ENCODE results near the gene GORASP1.
A peak's percentile ranks its signal among the peaks of the same experiment; 100 is the strongest.

The GORASP1 gene

DNA sequence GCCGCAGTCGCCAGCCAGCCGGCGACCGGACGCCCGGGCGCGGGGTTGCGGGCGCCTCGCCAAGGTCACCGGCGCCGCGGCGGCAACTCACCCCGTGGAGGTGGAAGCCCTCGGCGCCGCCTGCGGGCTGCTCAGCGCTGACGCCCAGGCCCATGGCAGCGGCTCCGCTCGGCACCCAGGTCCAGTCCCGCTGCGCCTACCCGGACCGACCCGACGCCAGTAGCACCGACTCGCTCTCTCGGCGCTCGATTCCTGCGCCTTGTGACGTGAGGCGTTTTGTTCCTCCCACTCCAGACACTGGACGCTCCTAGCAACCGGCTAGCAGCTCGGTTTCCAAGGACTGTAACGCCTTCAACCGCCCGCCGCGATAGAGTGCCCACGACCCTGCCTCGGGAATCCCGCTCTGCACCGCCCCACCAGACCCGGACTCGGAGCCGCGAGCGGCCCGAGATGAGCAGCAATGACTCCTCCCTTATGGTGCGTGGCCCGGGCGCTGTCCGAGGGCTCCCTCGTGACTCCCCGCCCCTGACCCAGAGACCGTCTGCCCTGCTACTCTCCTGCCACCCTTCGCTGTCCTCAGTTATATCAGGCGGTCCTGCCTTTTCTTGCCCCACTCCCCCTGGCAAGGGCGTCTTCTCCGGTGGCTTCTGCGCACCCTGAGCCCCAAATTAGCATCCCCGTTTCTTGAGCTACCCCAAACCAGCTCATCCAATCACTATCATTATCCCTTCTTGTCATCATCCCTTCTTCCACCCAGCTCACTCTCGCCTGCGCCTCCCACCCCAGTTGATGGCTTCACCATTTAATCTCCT is at the start of gene GORASP1, which contains the start of gene TTC21A:
Gene GORASP1 (minus strand): TSS at position 240 of the 812 bp plus-strand sequence. CDS start 86 bp downstream, at position 154.
Gene TTC21A (plus strand): TSS at position 293 of the 812 bp plus-strand sequence. CDS start 158 bp downstream, at position 451.
- peak; percentile 83 for DNase-seq

GRCh38 chr3:39156421-39156820 is 49.0 kb upstream of the GORASP1 start:
- DNase-seq = no peak

GRCh38 chr3:39154280-39155021 is 47.0 kb upstream of the GORASP1 start:
- DNase-seq = no peak

DNA sequence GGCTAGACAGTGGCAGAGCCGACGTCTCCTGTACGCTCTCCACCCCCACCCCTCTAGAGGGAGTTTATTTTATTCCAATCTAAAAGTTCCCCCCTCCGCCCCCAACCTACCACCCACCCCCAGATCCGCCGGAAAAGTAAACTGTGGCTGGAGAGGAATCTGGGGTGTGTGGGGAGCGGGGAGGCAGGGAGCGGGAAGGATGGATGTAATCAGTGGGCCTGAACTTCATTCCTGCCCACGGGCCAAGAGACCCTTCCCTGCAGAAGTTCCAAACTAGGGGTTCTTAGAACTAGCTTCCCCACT is 46.5 kb upstream of the GORASP1 start:
- DNase-seq = no peak

GRCh38 chr3:39150803-39151631 is 43.6 kb upstream of the GORASP1 start:
- DNase-seq = peak; percentile 53 to 68

- peak in 1 of 2 donors; percentile 67 for DNase-seq
Measured at GRCh38 chr3:39150148-39150802, 42.8 kb upstream of the GORASP1 start.

GRCh38 chr3:39149498-39150147 is 42.2 kb upstream of the GORASP1 start:
- peak in 1 of 2 donors; percentile 42 for DNase-seq

DNA sequence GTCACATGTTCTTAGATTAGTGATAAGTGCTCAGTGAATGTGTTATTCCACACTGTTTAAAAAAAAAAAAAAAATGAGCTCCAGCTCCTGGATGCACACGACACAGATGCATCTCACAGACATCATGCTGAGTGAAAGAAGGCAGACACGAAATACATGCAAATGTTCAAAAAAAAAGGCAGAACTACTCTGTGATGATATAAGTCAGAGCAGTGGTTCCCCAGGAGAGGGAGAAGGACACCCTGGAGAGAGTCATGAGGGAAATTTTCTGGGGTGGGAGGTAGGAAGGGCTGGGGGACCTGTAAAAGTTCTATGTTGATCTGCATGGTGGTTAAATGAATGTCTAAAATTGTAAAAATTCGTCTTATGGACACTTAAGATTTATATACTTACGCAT is 41.6 kb upstream of the GORASP1 start:
- peak; percentile 80 to 89 for DNase-seq

DNA sequence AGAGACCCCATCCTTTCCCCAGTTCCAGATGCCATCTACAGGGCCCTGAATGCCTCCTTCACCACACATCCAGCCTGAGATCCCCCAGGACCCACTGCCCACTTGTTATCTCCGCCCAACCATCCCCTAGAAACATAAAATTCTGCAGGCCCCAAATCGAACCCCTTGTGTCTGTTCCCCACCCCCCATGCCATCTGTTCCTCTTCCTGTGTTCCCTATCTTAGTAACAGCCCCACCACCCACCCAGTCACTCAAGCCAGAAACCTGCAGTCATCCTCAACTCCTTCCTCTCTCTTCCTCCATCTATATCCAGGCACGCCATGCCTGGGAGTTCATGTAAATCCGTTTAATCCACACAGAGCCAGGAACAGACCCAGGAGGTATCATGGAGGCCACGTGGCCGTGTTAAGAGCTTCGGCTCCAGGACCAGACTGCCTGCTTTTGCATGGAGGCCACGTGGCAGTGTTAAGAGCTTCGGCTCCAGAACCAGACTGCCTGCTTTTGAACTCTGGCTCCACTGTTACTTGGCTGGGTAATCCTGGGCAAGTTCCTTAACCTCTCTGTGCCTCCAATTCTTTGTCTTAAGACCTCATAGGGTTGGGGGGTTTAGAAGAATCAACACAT is 41.1 kb upstream of the GORASP1 start:
- DNase-seq = peak; percentile 56 to 71

DNA sequence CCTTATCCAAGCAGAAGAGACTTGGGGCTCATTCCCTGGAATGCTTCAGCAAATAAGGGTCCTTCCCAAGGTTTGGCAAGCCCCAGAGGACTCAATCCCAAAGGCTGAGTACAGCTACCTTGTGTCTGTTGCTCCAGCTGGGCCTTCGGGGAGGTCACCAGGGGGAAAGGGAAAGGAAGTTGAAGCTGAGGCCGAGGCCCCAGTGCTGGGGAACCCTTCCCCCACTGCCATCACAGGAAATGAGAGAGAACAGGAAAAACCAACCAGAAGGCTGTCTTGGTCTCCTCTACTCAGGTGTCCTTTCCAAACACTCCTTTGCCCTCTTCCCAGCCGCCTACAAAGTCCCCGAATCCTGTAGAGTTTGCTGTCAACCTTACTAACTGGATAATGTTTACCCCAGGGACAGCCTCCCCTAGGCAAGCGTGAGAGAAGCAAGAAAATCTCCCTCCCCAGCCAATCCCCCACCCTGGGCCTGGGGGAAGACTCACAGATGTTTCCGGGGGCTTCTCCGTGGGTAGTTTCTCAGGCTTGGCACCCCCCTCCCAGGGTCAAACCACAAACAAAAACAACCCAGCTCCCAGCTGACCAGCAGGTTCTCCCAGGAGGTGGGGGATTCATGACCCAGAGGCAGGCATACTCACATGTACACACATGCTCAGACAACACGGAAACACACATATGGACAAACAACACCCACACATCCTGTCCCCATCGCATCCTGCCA is 40.4 kb upstream of the GORASP1 start:
- DNase-seq = peak; percentile 36 to 40

DNA sequence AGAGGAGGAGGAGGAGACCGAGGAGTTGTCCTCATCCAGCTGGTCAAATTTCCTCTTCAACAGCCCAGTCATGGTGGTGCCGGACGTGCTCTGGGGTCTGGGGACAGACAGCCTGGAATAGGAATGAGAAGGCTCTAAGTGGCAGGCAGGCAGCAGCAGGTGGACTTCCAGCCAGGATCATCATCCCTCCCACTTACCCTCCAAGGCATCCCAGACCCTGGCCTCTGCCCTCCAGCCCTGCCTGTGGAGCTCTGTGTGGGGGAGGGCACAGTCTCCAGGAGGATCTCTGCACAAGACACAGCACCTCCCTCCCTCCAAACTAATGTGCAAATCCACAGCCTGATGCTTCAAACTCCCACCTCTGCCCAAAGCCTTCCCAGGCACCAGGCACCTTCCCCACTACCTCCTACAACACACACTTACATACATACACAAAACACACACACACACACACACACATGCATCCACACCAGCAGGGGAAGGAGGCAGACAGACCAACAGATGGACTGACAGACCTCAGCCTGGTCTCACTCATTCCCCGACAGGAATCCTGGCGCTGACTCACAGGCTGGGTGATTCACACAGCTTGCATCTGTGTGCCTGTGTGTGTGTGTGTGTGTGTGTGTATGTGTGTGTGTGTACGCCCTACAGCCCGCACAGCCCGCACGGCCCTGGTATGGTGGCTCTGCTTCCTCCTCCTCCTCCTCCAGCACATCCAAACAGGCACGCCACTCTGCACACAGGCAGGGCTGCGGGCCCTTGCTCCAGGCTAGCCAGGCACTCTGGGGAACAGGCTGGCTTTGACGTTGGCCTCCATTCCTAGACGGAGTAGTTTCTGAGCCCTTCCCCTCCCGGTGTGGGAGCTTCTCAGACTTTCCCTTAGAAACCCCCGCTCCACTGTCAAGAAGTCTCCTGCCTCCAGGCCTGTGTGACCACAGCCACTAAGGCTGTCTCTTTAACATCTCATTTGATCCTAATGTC is 39.5 kb upstream of the GORASP1 start:
- peak; percentile 81 to 91 for DNase-seq

DNA sequence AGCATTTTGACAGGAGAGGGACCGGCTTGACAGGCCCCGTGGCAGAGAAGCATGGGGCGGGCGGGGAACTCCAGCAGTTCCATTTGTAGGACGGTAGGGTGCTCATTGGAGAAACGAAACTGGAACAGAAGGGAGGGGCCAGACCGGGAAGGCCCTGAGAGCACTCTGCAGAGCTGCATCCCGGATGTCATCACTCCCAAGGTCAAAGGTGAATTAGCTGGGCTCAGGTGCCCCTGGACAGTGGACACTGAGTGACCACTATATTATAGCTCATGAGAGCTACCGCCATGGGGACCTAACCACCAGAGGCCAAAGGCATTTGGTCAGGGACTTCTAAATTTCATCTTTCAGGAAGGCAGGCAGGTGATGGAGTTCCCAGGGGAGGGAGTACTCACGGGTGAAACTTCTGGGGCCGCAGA is 38.7 kb upstream of the GORASP1 start:
- DNase-seq = peak; percentile 88 to 93

- no peak for DNase-seq
Measured at GRCh38 chr3:39144748-39145380, 37.4 kb upstream of the GORASP1 start.

DNA sequence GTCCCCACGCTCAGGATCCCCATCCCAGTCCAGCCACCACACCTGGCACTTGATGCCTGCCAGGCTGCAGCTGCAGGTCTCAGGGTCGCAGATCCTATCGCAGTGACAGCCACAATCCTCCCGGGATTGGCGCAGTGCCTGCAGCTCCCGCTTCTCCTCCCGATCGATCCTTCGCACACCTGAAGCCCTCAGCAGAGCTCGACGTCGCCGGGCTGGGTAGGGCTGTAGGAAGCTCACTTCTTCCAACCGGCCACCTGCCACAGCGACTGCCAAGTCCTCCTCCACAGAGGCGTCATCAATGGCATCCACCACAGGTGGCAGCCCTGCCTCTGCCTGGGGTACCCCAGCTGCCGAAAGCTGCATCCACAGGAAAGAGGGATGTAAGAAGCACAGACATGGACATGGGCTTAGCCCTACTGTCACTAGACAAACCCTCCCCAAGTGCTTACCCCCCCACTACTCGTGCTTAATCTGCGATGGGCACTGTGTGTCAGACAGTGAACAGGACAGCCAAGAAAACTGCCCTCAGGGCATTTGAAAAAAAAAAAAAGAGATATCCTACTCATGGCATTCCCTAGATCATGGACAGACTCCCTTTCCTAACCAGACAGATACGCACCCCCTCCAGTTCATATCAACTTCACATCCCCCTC is 36.8 kb upstream of the GORASP1 start:
- no peak for DNase-seq

- DNase-seq = no peak
Measured at GRCh38 chr3:39143051-39143885, 35.8 kb upstream of the GORASP1 start.

DNA sequence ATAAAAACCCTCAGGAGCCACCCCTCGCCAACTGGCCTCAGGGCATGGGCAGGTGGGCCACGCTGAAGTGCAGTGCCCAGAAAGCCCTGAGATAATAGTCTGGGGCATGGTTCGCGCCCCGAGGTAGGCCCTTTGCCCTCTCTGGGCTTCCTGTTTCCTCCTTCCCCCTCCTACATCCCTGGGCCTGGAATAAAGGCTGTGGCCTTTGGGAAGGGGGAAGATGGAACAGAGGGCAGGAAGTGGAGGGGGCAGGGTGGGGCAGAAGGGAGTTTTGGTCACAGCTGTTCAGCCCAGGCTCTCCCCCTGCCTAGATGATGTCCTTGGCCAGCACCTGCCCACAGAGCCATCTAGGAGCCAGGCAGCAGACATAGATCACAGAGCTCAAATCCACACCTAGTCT is 34.6 kb upstream of the GORASP1 start:
- peak in 1 of 2 donors; percentile 43 for DNase-seq

DNA sequence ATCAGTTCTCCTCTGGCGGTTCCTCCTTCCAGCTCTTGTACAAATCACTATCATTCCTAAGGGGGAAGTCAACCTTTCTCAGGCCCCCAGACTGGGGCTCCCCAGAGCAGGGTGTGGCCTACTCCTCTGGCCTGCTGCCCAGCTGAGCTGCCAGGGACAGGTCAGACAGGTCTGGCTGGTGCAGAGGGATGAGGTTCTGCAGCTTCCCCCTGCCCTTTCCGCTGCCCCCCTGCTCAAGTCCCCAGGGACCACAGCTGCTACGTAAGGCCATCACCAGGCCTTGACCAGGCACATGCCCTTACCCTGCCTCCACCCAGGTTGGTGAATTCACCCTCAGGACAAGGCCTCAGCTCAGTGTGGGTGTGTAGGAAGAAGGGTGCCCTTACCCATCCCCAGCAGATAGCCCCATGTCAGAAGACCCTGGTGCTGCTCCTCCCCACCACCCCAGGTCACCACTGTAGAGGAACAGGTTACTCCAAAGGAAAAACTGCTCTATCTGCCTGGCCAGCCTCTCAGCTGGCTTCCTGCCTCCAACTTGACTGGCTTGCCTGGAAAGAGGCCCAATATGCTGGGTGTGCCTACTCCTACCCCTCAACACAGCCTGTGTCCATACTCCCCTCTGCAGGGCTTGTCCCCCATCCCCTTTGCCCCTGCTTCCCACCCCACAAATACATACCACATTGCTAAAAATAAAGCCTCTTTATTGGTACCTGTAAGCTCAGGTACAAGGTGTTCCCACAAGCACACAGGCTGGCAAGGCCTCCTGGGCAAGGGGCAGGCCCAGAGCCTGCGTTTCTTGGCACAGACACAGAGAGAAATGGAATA is 34.0 kb upstream of the GORASP1 start:
- peak; percentile 57 to 59 for DNase-seq

All from inflammatory macrophage treated with lipopolysaccharide for 1 hour (primary cell).